ENCODE measurements around the gene MAPRE2. TPM values are rescaled to one million over a fixed set of nuclear protein-coding genes. Genes with fewer than 3 reads are reported as not detected.
A peak's percentile ranks its signal among the peaks of the same experiment; 100 is the strongest.
"Not testable (repeated sequence)": the region's sequence is repeated elsewhere in the genome, so short reads cannot be mapped to it uniquely, and the experiment has no call there.

Gene MAPRE2
- total and polyA plus RNA-seq, 2 of the 13 experiments (the other 11 are each of a cell fraction or from before 2014, with no cell fraction given) = 34.5 to 67.9 TPM

DNA sequence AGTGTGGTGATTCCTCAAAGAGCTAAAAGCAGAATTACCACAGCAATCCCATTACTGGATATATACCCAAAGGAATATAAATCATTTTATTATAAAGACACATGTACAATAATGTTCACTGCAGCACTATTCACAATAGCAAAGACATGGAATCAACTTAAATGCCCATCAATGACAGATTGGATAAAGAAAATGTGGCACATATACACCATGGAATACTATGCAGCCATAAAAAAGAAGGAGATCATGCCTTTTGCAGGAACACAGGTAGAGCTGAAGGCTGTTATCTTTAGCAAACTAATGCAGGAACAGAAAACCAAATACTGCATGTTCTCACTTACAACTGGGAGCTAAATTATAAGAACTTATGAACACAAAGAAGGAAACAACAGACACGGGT lies 129.1 kb downstream of the MAPRE2 start:
- H4K20me1 ChIP-seq (ENCODE audit: insufficient read depth, low read length); H3K9ac ChIP-seq (ENCODE audit: insufficient read depth, low read depth, low read length); DNase-seq (ENCODE audit: low spot score); H2AFZ ChIP-seq (ENCODE audit: low read length); H3K27me3 ChIP-seq (ENCODE audit: control insufficient read depth in 1 of 2, insufficient read depth in 2 of 2, low read length in 2 of 2); H3K79me2 ChIP-seq (ENCODE audit: insufficient read depth, low read length); H3K36me3 ChIP-seq (replicated peaks in 1 of 2; ENCODE audit: control insufficient read depth in 1 of 2, insufficient read depth in 2 of 2, low read length in 2 of 2); in situ Hi-C loops (cut with HindIII; ENCODE audit: extremely low pct_ligation_motif_present, low pct_unique_long_range_greater_than_20kb); BruUV-seq (replicated peaks); ATAC-seq; CTCF ChIA-PET (ENCODE audit: low intra/inter-chr PET ratio, low total read pairs); H3K9me3 ChIP-seq (ENCODE audit: low read length); FAIRE-seq; H3K4me3 ChIP-seq (replicated peaks in 1 of 3; ENCODE audit: insufficient read depth in 1 of 3, low read depth in 2 of 3, low read length in 3 of 3): not testable (repeated sequence)
- Histone ChIP-seq H3K4me1 (ENCODE audit: insufficient read depth, low read length) (peaks cover 81% of the 10 kb centered on the region), H3K4me2 (ENCODE audit: low read depth, low read length) (peak overlapping the region; percentile 70; the same call in 1 of the 2 replicates), H3K27ac (ENCODE audit: extremely low read length, insufficient read depth, low read length) (peak overlapping the region; percentile 81)
- POLR2A ChIA-PET = interaction anchor here (1.4 kb wide), 1 partner anchor 241 kb away, joined by 4 read pairs; no protein-coding TSS in a partner anchor
- TF ChIP-seq, protein P1, sequence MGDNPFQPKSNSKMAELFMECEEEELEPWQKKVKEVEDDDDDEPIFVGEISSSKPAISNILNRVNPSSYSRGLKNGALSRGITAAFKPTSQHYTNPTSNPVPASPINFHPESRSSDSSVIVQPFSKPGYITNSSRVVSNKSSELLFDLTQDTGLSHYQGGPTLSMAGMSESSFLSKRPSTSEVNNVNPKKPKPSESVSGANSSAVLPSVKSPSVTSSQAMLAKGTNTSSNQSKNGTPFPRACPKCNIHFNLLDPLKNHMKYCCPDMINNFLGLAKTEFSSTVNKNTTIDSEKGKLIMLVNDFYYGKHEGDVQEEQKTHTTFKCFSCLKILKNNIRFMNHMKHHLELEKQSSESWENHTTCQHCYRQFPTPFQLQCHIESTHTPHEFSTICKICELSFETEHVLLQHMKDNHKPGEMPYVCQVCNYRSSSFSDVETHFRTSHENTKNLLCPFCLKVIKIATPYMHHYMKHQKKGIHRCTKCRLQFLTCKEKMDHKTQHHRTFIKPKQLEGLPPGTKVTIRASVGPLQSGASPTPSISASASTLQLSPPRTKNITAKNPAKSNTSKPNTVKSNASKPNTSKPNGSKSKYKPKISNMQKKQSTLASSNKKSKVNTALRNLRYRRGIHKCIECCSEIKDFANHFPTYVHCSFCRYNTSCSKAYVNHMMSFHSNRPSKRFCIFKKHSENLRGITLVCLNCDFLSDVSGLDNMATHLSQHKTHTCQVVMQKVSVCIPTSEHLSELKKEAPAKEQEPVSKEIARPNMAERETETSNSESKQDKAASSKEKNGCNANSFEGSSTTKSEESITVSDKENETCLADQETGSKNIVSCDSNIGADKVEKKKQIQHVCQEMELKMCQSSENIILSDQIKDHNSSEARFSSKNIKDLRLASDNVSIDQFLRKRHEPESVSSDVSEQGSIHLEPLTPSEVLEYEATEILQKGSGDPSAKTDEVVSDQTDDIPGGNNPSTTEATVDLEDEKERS (CRISPR knock-in tag; IDR thresholded peaks at IDR 0.05) = peak; percentile 50; the same call in 1 of the 2 replicates
- 0 out of 2 replicates have a peak, but pooled peaks have one; percentile 43 for TF ChIP-seq RCOR2 (CRISPR knock-in tag; IDR thresholded peaks at IDR 0.05)
- TF ChIP-seq, protein P2, sequence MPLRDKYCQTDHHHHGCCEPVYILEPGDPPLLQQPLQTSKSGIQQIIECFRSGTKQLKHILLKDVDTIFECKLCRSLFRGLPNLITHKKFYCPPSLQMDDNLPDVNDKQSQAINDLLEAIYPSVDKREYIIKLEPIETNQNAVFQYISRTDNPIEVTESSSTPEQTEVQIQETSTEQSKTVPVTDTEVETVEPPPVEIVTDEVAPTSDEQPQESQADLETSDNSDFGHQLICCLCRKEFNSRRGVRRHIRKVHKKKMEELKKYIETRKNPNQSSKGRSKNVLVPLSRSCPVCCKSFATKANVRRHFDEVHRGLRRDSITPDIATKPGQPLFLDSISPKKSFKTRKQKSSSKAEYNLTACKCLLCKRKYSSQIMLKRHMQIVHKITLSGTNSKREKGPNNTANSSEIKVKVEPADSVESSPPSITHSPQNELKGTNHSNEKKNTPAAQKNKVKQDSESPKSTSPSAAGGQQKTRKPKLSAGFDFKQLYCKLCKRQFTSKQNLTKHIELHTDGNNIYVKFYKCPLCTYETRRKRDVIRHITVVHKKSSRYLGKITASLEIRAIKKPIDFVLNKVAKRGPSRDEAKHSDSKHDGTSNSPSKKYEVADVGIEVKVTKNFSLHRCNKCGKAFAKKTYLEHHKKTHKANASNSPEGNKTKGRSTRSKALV (CRISPR knock-in tag; IDR thresholded peaks at IDR 0.05) = 0 out of 2 replicates have a peak, but pooled peaks have one; percentile 1
- peak; percentile 83; the same call in 1 of the 2 replicates for TF ChIP-seq ZMYM3 (CRISPR knock-in tag; IDR thresholded peaks at IDR 0.05)
- 0 out of 2 replicates have a peak, but pooled peaks have one; percentile 9 for TF ChIP-seq ZNF614 (CRISPR knock-in tag; IDR thresholded peaks at IDR 0.05; ENCODE audit: borderline replicate concordance)
- intact Hi-C loops (cut with micrococcal nuclease; ENCODE audit: unreplicated experiment) = loop anchor here (2.0 kb wide), 1 partner anchor 22 kb away; no protein-coding TSS in a partner anchor
- 45% methylated on average over 1 of the region's 1 CpG for WGBS (ENCODE audit: low lambda C conversion rate)

Measured in HepG2 (cell line).